ENCODE measurements around the gene MICU2. TPM values are rescaled to one million over a fixed set of nuclear protein-coding genes. Genes with fewer than 3 reads are reported as not detected.

MICU2 gene
- total RNA-seq, 1 donor from 2014 or later: 61.9 TPM

DNA sequence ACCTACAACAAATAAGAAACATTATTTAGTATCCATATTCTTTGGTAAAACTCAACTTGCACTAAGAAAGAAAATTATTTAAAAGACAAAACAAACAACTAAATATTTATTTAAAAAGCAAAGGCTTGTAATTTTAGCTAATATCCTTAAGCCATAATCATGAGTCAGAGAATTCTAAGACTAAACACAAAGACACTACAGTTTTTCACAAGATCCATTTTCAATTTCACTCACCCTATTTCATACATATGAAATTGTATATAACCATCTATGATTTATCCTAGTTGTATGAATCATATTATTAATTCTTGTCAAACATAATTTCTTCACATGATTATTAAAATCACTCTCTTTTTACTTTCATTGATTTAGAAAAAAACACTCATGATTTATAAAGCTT, 64.3 kb downstream of the MICU2 start:
- Histone ChIP-seq H3K27ac (no peak overlapping the region), H3K4me3 (no peak overlapping the region), H3K36me3 (no peaks in the 10 kb centered on the region), H3K27me3 (no peaks in the 10 kb centered on the region), H3K9me3 (no peaks in the 10 kb centered on the region), H3K4me1 (peaks cover 10% of the 10 kb centered on the region)
- intact Hi-C loops (cut with DNase I): no loop called here
- TF ChIP-seq, protein P1, sequence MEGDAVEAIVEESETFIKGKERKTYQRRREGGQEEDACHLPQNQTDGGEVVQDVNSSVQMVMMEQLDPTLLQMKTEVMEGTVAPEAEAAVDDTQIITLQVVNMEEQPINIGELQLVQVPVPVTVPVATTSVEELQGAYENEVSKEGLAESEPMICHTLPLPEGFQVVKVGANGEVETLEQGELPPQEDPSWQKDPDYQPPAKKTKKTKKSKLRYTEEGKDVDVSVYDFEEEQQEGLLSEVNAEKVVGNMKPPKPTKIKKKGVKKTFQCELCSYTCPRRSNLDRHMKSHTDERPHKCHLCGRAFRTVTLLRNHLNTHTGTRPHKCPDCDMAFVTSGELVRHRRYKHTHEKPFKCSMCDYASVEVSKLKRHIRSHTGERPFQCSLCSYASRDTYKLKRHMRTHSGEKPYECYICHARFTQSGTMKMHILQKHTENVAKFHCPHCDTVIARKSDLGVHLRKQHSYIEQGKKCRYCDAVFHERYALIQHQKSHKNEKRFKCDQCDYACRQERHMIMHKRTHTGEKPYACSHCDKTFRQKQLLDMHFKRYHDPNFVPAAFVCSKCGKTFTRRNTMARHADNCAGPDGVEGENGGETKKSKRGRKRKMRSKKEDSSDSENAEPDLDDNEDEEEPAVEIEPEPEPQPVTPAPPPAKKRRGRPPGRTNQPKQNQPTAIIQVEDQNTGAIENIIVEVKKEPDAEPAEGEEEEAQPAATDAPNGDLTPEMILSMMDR (IDR thresholded peaks at IDR 0.05): no peak
- TF ChIP-seq POLR2A (IDR thresholded peaks at IDR 0.05) (no peak), POLR2AphosphoS5 (IDR thresholded peaks at IDR 0.05; ENCODE audit: insufficient read depth in 1 of 2, low read depth in 1 of 2) (no peak)
- no peak for DNase-seq (ENCODE audit: extremely low spot score in 2 of 2)

DNA sequence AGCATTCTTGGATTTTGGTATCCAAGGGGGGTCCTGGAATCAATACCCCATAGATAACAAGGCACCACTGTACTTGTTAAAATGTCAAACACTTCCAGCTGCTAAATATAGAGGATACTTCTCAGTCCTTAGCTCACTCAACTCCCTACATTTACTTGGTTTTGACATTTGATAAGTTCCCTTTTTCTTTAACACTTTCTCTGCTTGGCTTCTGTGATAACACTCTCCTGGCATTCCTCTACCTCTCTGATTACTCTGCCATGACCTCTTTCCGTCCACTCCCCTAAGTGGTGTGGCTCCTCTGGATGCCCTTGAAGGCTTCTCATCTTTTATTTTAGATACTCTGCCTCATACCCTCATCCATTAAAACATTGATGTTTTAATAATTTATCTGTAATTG, 65.2 kb downstream of the MICU2 start:
- no peak overlapping the region for H3K27ac ChIP-seq
- no peak for TF ChIP-seq POLR2A (IDR thresholded peaks at IDR 0.05)
- TF ChIP-seq, protein P1 (IDR thresholded peaks at IDR 0.05): no peak
- no peak for TF ChIP-seq POLR2AphosphoS5 (IDR thresholded peaks at IDR 0.05; ENCODE audit: insufficient read depth in 1 of 2, low read depth in 1 of 2)
- H3K27me3 ChIP-seq: no peaks in the 10 kb centered on the region
- intact Hi-C loops (cut with DNase I): no loop called here
- peaks cover 10% of the 10 kb centered on the region for H3K4me1 ChIP-seq
- no peaks in the 10 kb centered on the region for H3K36me3 ChIP-seq
- no peak overlapping the region for H3K4me3 ChIP-seq
- DNase-seq (ENCODE audit: extremely low spot score in 2 of 2): no peak
- no peaks in the 10 kb centered on the region for H3K9me3 ChIP-seq

DNA sequence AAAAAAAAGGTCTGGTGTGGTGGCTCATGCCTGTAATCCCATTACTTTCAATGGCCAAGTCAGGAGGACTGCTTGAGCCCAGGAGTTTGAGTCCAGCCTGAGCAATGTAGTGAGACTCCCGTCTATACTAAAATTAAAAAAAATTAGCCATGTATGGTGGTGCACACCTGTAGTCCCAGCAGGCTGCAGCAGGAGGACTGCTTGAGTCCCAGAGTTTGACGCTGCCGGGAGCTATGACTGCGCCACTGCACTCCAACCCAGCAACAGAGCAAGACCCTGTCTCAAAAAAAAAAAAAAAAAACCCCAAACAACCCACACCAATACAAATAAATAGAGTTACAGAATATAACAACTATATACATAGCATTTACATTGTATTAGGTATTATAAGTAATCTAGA, 65.7 kb downstream of the MICU2 start:
- no peaks in the 10 kb centered on the region for H3K27me3 ChIP-seq
- intact Hi-C loops (cut with DNase I): no loop called here

DNA sequence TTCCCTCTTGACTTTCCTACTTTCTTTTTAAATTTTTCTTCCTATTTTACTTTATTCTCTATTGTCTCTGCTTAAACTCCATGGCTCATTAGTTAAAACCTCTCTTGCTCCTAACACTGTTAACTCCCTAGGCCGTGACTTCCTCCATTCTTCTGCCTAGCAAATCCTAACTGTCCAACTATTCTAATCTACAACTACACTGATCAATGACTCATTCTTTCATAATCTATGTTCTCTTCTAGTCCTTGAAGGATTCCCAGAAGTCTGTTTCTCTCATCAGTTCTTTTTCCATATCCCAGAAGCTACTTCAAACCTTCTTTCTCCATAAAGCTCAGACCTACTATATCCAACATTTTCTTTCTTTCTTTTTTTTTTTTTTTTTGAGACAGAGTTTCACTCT, 66.9 kb downstream of the MICU2 start:
- Histone ChIP-seq H3K4me1 (no peaks in the 10 kb centered on the region), H3K27me3 (no peaks in the 10 kb centered on the region), H3K36me3 (no peaks in the 10 kb centered on the region), H3K9me3 (no peaks in the 10 kb centered on the region), H3K27ac (no peak overlapping the region), H3K4me3 (no peak overlapping the region)
- TF ChIP-seq, protein P1 (IDR thresholded peaks at IDR 0.05): no peak
- TF ChIP-seq POLR2A (IDR thresholded peaks at IDR 0.05) (no peak), POLR2AphosphoS5 (IDR thresholded peaks at IDR 0.05; ENCODE audit: insufficient read depth in 1 of 2, low read depth in 1 of 2) (no peak)
- intact Hi-C loops (cut with DNase I): no loop called here
- no peak for DNase-seq (ENCODE audit: extremely low spot score in 2 of 2)

More for the DNA sequence above, 65.7 kb downstream of the MICU2 start:
- DNase-seq (ENCODE audit: extremely low spot score in 2 of 2): no peak
- H3K4me3 ChIP-seq: no peak overlapping the region
- no peak for TF ChIP-seq POLR2AphosphoS5 (IDR thresholded peaks at IDR 0.05; ENCODE audit: insufficient read depth in 1 of 2, low read depth in 1 of 2)
- TF ChIP-seq, protein P1 (IDR thresholded peaks at IDR 0.05): no peak
- no peak for TF ChIP-seq POLR2A (IDR thresholded peaks at IDR 0.05)
- H3K27ac ChIP-seq: no peak overlapping the region
- H3K36me3 ChIP-seq: no peaks in the 10 kb centered on the region
- peaks cover 8% of the 10 kb centered on the region for H3K4me1 ChIP-seq
- no peaks in the 10 kb centered on the region for H3K9me3 ChIP-seq

DNA sequence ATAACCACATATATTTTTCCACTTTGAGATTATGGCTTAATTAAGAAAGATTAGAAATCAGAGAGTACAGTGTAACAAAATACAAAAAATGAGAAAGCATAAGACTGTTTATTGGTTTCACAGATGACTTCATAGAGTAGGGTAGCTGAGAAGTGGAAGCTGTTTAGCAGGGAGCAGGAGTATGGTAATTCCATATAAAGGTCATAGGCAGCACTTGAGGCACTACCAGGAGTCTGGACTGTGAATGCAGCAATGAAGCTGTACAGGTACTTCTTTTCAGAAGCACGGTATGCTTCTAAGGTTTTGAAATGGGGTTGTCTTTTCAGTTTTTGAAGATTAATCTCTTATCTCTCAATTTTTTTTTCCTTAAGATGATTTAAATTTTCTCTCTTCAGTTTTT, 69.2 kb downstream of the MICU2 start:
- no peaks in the 10 kb centered on the region for H3K27me3 ChIP-seq
- no peak for TF ChIP-seq POLR2AphosphoS5 (IDR thresholded peaks at IDR 0.05; ENCODE audit: insufficient read depth in 1 of 2, low read depth in 1 of 2)
- H3K4me1 ChIP-seq: no peaks in the 10 kb centered on the region
- no peak overlapping the region for H3K27ac ChIP-seq
- DNase-seq (ENCODE audit: extremely low spot score in 2 of 2): no peak
- no peak overlapping the region for H3K4me3 ChIP-seq
- H3K36me3 ChIP-seq: no peaks in the 10 kb centered on the region
- no peaks in the 10 kb centered on the region for H3K9me3 ChIP-seq
- intact Hi-C loops (cut with DNase I): no loop called here
